ENCODE results near the gene ZNF362.

ZNF362 gene

DNA sequence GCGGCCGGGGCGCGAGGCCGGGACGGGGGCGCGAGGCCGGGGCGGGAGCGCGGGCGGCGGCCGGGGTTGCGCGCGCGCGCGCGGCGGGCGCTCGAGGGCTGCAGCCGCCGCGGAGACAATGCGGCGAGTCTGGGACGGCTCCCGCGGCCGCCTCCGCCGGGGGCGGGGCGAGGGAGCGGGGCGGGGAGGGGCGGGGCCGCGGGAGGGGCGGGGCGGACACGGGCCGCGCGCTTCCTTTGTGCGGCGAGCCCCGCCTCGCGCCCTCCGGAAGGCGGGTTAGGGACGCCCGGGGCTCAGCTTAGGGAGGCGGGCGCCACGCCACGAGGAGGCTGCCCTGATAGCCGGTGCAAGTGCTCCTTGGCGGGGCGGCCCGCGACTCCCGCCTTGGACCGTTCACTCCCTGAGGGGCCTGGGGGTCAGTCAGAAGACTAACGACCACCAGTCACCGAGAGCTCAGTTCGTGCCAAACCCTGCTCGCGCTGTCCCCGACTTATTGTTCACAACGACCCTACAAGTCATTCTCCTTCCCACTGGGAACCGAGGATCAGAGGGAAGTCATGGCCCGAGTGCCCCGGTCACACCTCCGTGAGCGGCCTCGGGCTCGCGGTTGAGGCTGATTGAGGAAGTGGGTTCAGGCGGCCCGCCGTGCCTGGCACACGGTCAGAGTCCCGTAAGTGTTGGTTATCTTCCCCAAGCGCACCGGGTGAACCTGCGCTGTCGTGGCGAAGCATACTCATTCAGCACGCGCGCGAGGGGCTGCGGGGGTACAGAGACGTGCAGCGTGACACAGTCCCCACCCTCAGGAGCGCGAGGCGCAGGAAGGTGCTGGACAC, 93.7 kb downstream of the ZNF362 start (continued):
- TF ChIP-seq ZNF843 (tag by site-specific recombination; IDR thresholded peaks at IDR 0.05) (peak; percentile 70; the same call in 1 of the 2 replicates), ZIC2 (tag by site-specific recombination; IDR thresholded peaks at IDR 0.05) (peak; percentile 61), KLF8 (tag by site-specific recombination; IDR thresholded peaks at IDR 0.05) (peak; percentile 81), ZNF791 (tag by site-specific recombination; IDR thresholded peaks at IDR 0.05) (no peak), GLIS2 (tag by site-specific recombination; IDR thresholded peaks at IDR 0.05) (peak; percentile 54; the same call in 1 of the 2 replicates), SP2 (tag by site-specific recombination; IDR thresholded peaks at IDR 0.05) (peak; percentile 69), ZFHX2 (tag by site-specific recombination; conservative IDR thresholded peaks at IDR 0.05) (0 out of 2 replicates have a peak, but pooled peaks have one; percentile 16), REPIN1 (tag by site-specific recombination; IDR thresholded peaks at IDR 0.05; ENCODE audit: low read depth) (0 out of 2 replicates have a peak, but pooled peaks have one; percentile 76), ZNF214 (tag by site-specific recombination; IDR thresholded peaks at IDR 0.05; ENCODE audit: borderline replicate concordance) (no peak), HOXD13 (CRISPR knock-in tag; IDR thresholded peaks at IDR 0.05; ENCODE audit: borderline replicate concordance) (no peak), ZNF629 (tag by site-specific recombination; IDR thresholded peaks at IDR 0.05) (peak; percentile 70), ZNF596 (tag by site-specific recombination; IDR thresholded peaks at IDR 0.05) (no peak), HIC1 (tag by site-specific recombination; IDR thresholded peaks at IDR 0.05) (peak; percentile 73), SP7 (tag by site-specific recombination; IDR thresholded peaks at IDR 0.05) (peak; percentile 79), ZBTB26 (tag by site-specific recombination; optimal IDR thresholded peaks at IDR 0.05) (peak; percentile 88), ZNF175 (tag by site-specific recombination; IDR thresholded peaks at IDR 0.05) (no peak), ZNF654 (tag by site-specific recombination; IDR thresholded peaks at IDR 0.05; ENCODE audit: low read depth) (no peak), SP3 (tag by site-specific recombination; IDR thresholded peaks at IDR 0.05) (peak; percentile 75), ZNF426 (tag by site-specific recombination; IDR thresholded peaks at IDR 0.05) (no peak), ZSCAN30 (tag by site-specific recombination; IDR thresholded peaks at IDR 0.05) (peak; percentile 74), ZBTB48 (tag by site-specific recombination; IDR thresholded peaks at IDR 0.05) (peak; percentile 98), ZBTB17 (tag by site-specific recombination; IDR thresholded peaks at IDR 0.05) (peak; percentile 77), ZNF623 (tag by site-specific recombination; IDR thresholded peaks at IDR 0.05) (0 out of 2 replicates have a peak, but pooled peaks have one; percentile 5), OVOL3 (tag by site-specific recombination; IDR thresholded peaks at IDR 0.05) (no peak), ZNF184 (tag by site-specific recombination; IDR thresholded peaks at IDR 0.05) (0 out of 2 replicates have a peak, but pooled peaks have one; percentile 13), ZNF433 (tag by site-specific recombination; IDR thresholded peaks at IDR 0.05; ENCODE audit: low read depth) (no peak), KLF10 (tag by site-specific recombination; IDR thresholded peaks at IDR 0.05) (peak; percentile 63)
- TF ChIP-seq, protein P1, sequence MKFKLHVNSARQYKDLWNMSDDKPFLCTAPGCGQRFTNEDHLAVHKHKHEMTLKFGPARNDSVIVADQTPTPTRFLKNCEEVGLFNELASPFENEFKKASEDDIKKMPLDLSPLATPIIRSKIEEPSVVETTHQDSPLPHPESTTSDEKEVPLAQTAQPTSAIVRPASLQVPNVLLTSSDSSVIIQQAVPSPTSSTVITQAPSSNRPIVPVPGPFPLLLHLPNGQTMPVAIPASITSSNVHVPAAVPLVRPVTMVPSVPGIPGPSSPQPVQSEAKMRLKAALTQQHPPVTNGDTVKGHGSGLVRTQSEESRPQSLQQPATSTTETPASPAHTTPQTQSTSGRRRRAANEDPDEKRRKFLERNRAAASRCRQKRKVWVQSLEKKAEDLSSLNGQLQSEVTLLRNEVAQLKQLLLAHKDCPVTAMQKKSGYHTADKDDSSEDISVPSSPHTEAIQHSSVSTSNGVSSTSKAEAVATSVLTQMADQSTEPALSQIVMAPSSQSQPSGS (tag by site-specific recombination; IDR thresholded peaks at IDR 0.05; ENCODE audit: low read depth): no peak
- TF ChIP-seq, protein P2, sequence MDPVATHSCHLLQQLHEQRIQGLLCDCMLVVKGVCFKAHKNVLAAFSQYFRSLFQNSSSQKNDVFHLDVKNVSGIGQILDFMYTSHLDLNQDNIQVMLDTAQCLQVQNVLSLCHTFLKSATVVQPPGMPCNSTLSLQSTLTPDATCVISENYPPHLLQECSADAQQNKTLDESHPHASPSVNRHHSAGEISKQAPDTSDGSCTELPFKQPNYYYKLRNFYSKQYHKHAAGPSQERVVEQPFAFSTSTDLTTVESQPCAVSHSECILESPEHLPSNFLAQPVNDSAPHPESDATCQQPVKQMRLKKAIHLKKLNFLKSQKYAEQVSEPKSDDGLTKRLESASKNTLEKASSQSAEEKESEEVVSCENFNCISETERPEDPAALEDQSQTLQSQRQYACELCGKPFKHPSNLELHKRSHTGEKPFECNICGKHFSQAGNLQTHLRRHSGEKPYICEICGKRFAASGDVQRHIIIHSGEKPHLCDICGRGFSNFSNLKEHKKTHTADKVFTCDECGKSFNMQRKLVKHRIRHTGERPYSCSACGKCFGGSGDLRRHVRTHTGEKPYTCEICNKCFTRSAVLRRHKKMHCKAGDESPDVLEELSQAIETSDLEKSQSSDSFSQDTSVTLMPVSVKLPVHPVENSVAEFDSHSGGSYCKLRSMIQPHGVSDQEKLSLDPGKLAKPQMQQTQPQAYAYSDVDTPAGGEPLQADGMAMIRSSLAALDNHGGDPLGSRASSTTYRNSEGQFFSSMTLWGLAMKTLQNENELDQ (tag by site-specific recombination; IDR thresholded peaks at IDR 0.05; ENCODE audit: low read depth): no peak
- TF ChIP-seq, protein P3, sequence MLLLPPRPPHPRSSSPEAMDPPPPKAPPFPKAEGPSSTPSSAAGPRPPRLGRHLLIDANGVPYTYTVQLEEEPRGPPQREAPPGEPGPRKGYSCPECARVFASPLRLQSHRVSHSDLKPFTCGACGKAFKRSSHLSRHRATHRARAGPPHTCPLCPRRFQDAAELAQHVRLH (tag by site-specific recombination; IDR thresholded peaks at IDR 0.05): peak; percentile 9; the same call in 1 of the 2 replicates
- TF ChIP-seq, protein P4, sequence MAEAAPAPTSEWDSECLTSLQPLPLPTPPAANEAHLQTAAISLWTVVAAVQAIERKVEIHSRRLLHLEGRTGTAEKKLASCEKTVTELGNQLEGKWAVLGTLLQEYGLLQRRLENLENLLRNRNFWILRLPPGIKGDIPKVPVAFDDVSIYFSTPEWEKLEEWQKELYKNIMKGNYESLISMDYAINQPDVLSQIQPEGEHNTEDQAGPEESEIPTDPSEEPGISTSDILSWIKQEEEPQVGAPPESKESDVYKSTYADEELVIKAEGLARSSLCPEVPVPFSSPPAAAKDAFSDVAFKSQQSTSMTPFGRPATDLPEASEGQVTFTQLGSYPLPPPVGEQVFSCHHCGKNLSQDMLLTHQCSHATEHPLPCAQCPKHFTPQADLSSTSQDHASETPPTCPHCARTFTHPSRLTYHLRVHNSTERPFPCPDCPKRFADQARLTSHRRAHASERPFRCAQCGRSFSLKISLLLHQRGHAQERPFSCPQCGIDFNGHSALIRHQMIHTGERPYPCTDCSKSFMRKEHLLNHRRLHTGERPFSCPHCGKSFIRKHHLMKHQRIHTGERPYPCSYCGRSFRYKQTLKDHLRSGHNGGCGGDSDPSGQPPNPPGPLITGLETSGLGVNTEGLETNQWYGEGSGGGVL (tag by site-specific recombination; IDR thresholded peaks at IDR 0.05): peak; percentile 10; the same call in 1 of the 2 replicates

All from HEK293 (cell line).